A549 (cell line): ENCODE measurements around the gene DLG1. TPM values are rescaled to one million over a fixed set of nuclear protein-coding genes. Genes with fewer than 3 reads are reported as not detected.

Experiments used
- ATAC-seq, 2 experiments: fragments of 200-7000 bp in 1 of 2; fragments of >200 bp in 1 of 2; cut with Nextera tagmentation in 1 of 2; cut with Tn5 transposase in 1 of 2; 3 replicates each; pipeline versions ENCODE4 v1.8.0 to v1.9.1; 2018 to 2020; ENCODE audit warnings: mild to moderate bottlenecking in 1 of 2, moderate library complexity in 1 of 2
- CTCF ChIA-PET: fragments of 300-600 bp; sonication (Branson Sonifier 250); formaldehyde crosslinking; extraction: SDS; loops from one replicate; lab custom pipeline; 2021; ENCODE audit warnings: antibody characterized with exemption, inconsistent platforms; lab: Yijun Ruan, JAX
- POLR2A ChIA-PET: fragments of 350-600 bp; formaldehyde crosslinking; extraction: SDS; loops from one replicate; lab custom pipeline; 2021; ENCODE audit warnings: antibody characterized with exemption, inconsistent platforms; lab: Yijun Ruan, JAX
- DNase-seq, 2 experiments: peaks; one replicate each; pipeline versions ENCODE4 v3.0.0 to v3.0.0-alpha.2; 2011 to 2016; ENCODE audit warnings: low read depth in 1 of 2, low spot score in 1 of 2
- FAIRE-seq: peaks from 2 replicates; lab custom pipeline; 2011; peaks lifted over from hg19 to GRCh38; lab: Jason Lieb, UNC
- H3K27ac ChIP-seq, 2 experiments: fragments of >200 bp; sonication (Bioruptor Twin); formaldehyde crosslinking; 3 replicates each; pipeline ENCODE4 v1.5.1; 2016 to 2017
- H3K4me1 ChIP-seq: fragments of >200 bp; sonication (Bioruptor Twin); formaldehyde crosslinking; 3 replicates; pipeline ENCODE4 v1.6.1; 2016
- H3K4me2 ChIP-seq: fragments of >200 bp; sonication (Bioruptor Twin); formaldehyde crosslinking; 3 replicates; pipeline ENCODE4 v1.6.1; 2016
- H3K4me3 ChIP-seq: fragments of >200 bp; sonication (Bioruptor Twin); formaldehyde crosslinking; 3 replicates; pipeline ENCODE4 v1.5.1; 2016
- H3K9me3 ChIP-seq: fragments of >200 bp; sonication (Bioruptor Twin); formaldehyde crosslinking; 3 replicates; pipeline ENCODE4 v1.6.1; 2016
- BCL3 ChIP-seq: fragments of >200 bp; sonication (Bioruptor Twin); formaldehyde crosslinking; IDR thresholded peaks from 3 replicates; pipeline ENCODE4 v1.6.1; 2016
- BHLHE40 ChIP-seq: IDR thresholded peaks from 2 replicates; pipeline ENCODE4 v1.6.1; 2012; ENCODE audit warnings: low read depth, low read length, inconsistent platforms
- CBX2 ChIP-seq: fragments of 200-600 bp; sonication (generic); IDR thresholded peaks from 2 replicates; pipeline ENCODE4 v1.6.1; 2016; ENCODE audit warnings: low read depth, mild to moderate bottlenecking, borderline replicate concordance
- EHMT2 ChIP-seq: fragments of 200-600 bp; sonication (generic); IDR thresholded peaks from 2 replicates; pipeline ENCODE4 v1.6.1; 2016; ENCODE audit warnings: antibody characterized with exemption, low read depth, mild to moderate bottlenecking, moderate library complexity
- EP300 ChIP-seq, 2 experiments: fragments of >200 bp; sonication (Bioruptor Twin); formaldehyde crosslinking; IDR thresholded peaks; 2 replicates in 1 of 2; 3 replicates in 1 of 2; pipeline ENCODE4 v1.6.1; 2016 to 2017
- FOSB ChIP-seq: fragments of 250-450 bp; sonication (Bioruptor Pico); IDR thresholded peaks from 2 replicates; pipeline ENCODE4 v1.5.0; 2020; ENCODE audit warnings: mild to moderate bottlenecking, moderate library complexity
- FOSL2 ChIP-seq, 2 experiments: fragments of 450-650 bp in 1 of 2; fragments of >200 bp in 1 of 2; sonication (Bioruptor Twin) in 1 of 2; formaldehyde crosslinking; IDR thresholded peaks; 2 replicates each; pipeline versions ENCODE4 v1.5.0 to v1.6.1; 2016 to 2020; ENCODE audit warnings: mild to moderate bottlenecking in 1 of 2, moderate library complexity in 1 of 2
- HMGXB4 ChIP-seq: fragments of 250-450 bp; sonication (Bioruptor Pico); IDR thresholded peaks from 2 replicates; pipeline ENCODE4 v1.5.0; 2021; ENCODE audit warnings: mild to moderate bottlenecking, moderate library complexity, borderline replicate concordance
- KDM5A ChIP-seq: fragments of 200-600 bp; sonication (generic); IDR thresholded peaks from 2 replicates; pipeline ENCODE4 v1.6.1; 2016; ENCODE audit warnings: antibody characterized with exemption, mild to moderate bottlenecking
- MYC ChIP-seq: IDR thresholded peaks from 2 replicates; pipeline ENCODE4 v1.6.1; 2012; ENCODE audit warnings: mild to moderate bottlenecking, inconsistent platforms, low read length, improper control_type of control experiment, borderline replicate concordance
- NFE2L2 ChIP-seq: fragments of 150-350 bp; conservative IDR thresholded peaks from 2 replicates; pipeline ENCODE4 v1.6.1; 2014; ENCODE audit warnings: low read length
- POLR2A ChIP-seq: IDR thresholded peaks from 2 replicates; pipeline ENCODE4 v1.6.1; 2012; ENCODE audit warnings: mild to moderate bottlenecking, low read length
- REST ChIP-seq: fragments of 200-600 bp; sonication (generic); IDR thresholded peaks from 2 replicates; pipeline ENCODE4 v1.6.1; 2016; ENCODE audit warnings: antibody characterized with exemption, mild to moderate bottlenecking, moderate library complexity
- RFX5 ChIP-seq: fragments of 450-650 bp; IDR thresholded peaks from 2 replicates; pipeline ENCODE4 v1.7.1; 2014; ENCODE audit warnings: antibody characterized with exemption, mild to moderate bottlenecking, moderate library complexity
- SMC3 ChIP-seq: fragments of >200 bp; sonication (Bioruptor Twin); formaldehyde crosslinking; IDR thresholded peaks from 3 replicates; pipeline ENCODE4 v1.6.1; 2018; ENCODE audit warnings: inconsistent platforms
- TP53 ChIP-seq: fragments of 250-450 bp; sonication (Bioruptor Pico); IDR thresholded peaks from 2 replicates; pipeline ENCODE4 v1.5.0; 2021; ENCODE audit warnings: mild to moderate bottlenecking, moderate library complexity
- WGBS: methylation state at CpG from one replicate; pipeline ENCODE4 v1.1.6; 2017; ENCODE audit errors: missing lambda C conversion rate; 5-methylcytosine and 5-hydroxymethylcytosine counted together
- polyA plus RNA-seq, 4 experiments: library from polyadenylated mRNA; depleted of rRNA in 3 of 4; stranded (reverse); fragments of >200 nt; fragmentation: RNase III in 1 of 4; extraction: RNeasy Plus Mini Kit Qiagen cat#74134 plus additional on column Dnase treatment in 1 of 4; gene quantifications; 2 replicates in 3 of 4; 3 replicates in 1 of 4; pipeline ENCODE4 v1.2.3, GENCODE V29; 2011 to 2017

The DLG1 gene
- polyA plus RNA-seq, 2 of the 4 experiments (the other 2 are of a cell fraction) = 27.0 to 33.9 TPM

DNA sequence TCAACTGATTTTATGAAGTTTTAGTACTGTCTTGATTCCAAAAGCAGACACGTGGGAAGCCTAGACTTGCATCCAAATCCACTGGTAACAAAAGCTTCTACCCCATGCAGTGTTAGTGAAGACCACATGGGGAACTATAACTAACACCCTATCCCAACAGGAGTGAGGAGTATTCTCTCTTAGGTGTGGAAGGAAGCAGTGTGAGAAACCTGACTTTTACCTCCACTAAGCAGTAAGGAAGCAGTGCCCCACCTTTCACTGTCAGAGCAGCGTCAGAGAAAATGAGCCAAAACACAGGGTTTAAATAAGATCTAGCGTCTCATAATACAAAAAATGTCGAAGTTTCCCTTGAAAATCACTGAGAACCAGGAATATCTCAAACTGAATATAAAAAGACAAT lies 60.5 kb downstream of the DLG1 start:
- 91% methylated on average over 4 of the region's 4 CpGs for WGBS
- Histone ChIP-seq H3K4me1 (no peaks in the 10 kb centered on the region), H3K4me3 (no peak overlapping the region), H3K27ac (no peak overlapping the region), H3K4me2 (no peak overlapping the region), H3K9me3 (peaks cover 13% of the 10 kb centered on the region)
- ChIA-PET POLR2A (no interaction called here), CTCF (interaction anchor here (0.8 to 2.0 kb wide), 4 partner anchors 13 to 18 kb away, joined by 3 to 5 read pairs (median 3); no protein-coding TSS in a partner anchor)
- ATAC-seq (no peak), FAIRE-seq (no peak), DNase-seq (no peak)
- TF ChIP-seq KDM5A (no peak), EP300 (IDR thresholded peaks at IDR 0.05) (no peak), TP53 (CRISPR knock-in tag) (no peak), NFE2L2 (no peak), FOSL2 (IDR thresholded peaks at IDR 0.05) (no peak), FOSL2 (CRISPR knock-in tag; IDR thresholded peaks at IDR 0.05) (no peak)

DNA sequence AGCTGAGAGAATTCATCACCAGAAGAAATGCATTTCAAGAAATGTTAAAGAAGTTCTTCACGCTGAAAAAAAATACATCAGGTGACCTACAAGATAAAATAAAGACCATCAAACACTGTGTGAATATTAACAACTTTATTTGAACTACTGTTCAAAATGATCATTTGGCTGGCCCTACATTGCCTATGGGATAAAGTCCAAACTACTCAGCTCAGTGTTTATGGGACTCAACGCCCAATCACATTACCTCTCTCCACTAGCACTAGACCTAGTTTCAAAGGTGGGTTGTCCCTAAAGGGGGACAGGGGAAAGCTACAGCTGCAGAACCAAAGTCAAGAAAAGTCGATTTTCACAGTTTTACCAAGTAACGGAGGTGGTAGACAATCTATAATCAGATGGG lies 62.0 kb downstream of the DLG1 start:
- H3K4me3 ChIP-seq = no peak overlapping the region
- no peak for ATAC-seq
- DNase-seq = no peak
- H3K27ac ChIP-seq = no peak overlapping the region
- CTCF ChIA-PET = interaction anchor here (1.2 to 1.8 kb wide), 2 partner anchors 12 to 273 kb away, joined by 3 to 4 read pairs; no protein-coding TSS in a partner anchor
- WGBS = 79% methylated on average over 4 of the region's 4 CpGs
- H3K9me3 ChIP-seq = peaks cover 6% of the 10 kb centered on the region; the same call in 1 of the 3 replicates
- H3K4me2 ChIP-seq = no peak overlapping the region
- POLR2A ChIA-PET = no interaction called here
- peaks cover 1% of the 10 kb centered on the region; the same call in 1 of the 3 replicates for H3K4me1 ChIP-seq
- FAIRE-seq = no peak
- no peak for TF ChIP-seq BHLHE40
- no peak for TF ChIP-seq FOSB (CRISPR knock-in tag)
- no peak for TF ChIP-seq EHMT2
- no peak for TF ChIP-seq REST
- TF ChIP-seq CBX2 = no peak
- TF ChIP-seq HMGXB4 = no peak
- TF ChIP-seq MYC = no peak
- TF ChIP-seq SMC3 = no peak
- no peak for TF ChIP-seq RFX5
- TF ChIP-seq KDM5A = no peak
- TF ChIP-seq POLR2A = no peak
- TF ChIP-seq EP300 (IDR thresholded peaks at IDR 0.05) = no peak
- TF ChIP-seq BCL3 = no peak
- TF ChIP-seq, all 56 proteins: peak for 0
